Measurements from ENCODE around the gene KRT6C.
"Not testable (repeated sequence)": the region's sequence is repeated elsewhere in the genome, so short reads cannot be mapped to it uniquely, and the experiment has no call there.

The KRT6C gene

GRCh38 chr12:52499806-52500560 is 26.4 kb upstream of the KRT6C start:
- DNase-seq, result no peak

DNA sequence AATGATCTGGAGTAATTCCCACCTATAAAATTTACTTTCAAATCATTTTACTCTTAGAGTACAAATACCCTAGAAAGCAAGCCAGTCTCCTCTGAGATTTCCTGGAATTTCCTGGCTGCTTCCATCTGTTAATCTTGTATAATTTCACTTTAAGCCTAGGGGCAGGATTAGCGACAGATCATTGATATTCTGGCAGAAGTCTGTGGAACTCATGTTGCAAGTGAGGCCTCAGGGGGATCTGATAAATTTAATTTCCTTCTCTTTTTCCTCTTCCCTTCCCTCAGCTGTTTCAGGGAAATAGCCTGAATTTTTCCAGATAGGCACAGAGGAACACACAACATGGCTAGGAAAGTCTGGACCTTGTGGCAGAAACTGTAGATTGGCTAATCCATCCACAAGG is 25.3 kb upstream of the KRT6C start:
- no peak for DNase-seq

GRCh38 chr12:52497975-52498374 is 24.4 kb upstream of the KRT6C start:
- no peak for DNase-seq

DNA sequence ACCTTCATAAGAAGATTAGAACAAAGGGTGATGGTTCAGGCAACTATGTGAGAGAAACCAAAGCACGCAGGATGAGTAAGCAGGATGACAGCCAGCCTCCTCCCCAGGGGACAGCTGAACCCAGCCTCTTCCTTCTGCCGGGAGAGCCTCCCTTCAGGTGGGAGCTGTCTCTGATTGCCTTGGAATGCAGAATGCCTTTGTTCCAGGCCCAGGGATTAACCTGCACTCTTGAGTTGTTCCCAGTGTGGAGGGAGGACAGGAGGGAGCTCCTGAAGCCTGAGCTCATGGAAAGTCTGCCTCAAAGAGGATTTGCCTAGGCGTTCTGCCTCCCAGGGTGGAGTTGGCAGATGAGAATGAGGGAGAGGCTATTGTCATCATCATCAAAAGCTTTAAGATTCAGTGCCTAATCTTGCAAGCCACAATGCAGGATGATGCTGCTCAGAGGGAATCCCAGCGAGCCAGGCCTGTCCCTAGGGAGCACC is 23.0 kb upstream of the KRT6C start:
- DNase-seq, result no peak

GRCh38 chr12:52496054-52496453 is 22.4 kb upstream of the KRT6C start:
- no peak for DNase-seq

DNA sequence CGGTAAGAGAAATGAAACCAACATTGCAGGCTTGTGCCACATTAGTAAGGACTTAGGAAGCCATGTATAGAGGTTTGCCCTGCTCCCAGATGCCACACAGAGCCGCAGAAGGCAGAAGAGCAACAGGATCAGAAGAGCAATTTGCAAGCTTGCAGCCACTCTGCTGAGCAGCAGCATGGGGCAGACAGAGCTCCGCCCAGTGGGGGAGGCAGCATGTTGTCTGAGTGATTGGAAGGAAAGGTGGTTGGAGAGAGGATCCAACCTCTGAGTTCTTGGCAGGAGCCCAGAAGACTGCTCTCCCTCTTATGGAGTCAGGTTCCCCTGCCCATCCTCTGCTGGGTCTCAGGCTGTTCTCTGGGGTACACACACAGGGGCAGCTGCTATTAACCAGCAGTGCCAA is 21.8 kb upstream of the KRT6C start:
- peak in 10 of 56 donors; percentile 7 to 40 (median 17) for DNase-seq

- no peak for DNase-seq
Measured at GRCh38 chr12:52494518-52494917, 20.9 kb upstream of the KRT6C start.

DNA sequence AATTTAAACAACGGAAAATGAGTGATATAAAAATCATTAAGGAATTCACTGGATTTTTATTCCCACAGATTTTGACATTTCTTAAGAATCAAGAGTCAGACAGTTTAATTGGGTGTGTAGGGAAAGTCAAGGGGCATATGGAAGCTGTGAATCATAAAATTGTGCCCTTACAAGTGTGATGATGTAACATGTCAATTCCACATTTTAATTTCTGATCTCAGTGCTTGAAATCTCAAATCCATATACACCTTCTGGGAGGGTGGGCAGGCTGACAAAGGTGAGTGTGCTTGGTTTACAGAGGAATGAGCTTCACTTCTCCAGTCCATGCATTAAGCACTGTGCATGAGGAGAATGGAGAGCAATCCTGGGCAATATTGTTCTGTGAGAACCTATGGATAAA is 20.5 kb upstream of the KRT6C start:
- no peak for DNase-seq

DNA sequence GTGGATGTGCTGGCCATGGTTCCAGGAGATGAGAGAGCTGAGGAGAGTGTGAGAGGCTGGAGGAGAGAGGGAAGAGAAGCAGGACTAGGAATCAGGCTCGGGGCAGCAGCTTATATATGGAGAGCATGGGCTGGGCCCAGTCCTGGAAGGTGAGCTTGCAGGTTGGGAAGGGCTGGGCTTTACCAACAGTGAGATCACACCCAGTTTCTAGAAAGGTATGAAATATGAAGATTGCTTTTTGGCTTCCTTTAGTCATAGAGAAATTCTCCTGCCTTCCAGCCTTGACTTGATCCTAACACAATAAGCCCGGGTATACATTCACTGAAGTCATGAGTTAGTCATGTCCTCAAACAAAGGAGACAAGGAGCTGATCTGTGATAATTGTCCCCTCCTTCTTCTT is 19.6 kb upstream of the KRT6C start, which contains the start of gene KRT6A:
KRT6A (minus strand) TSS at position 86 of the 400 bp plus-strand sequence; CDS start at position 17, 69 bp downstream.
- DNase-seq, result no peak

GRCh38 chr12:52492405-52492804 is 18.8 kb upstream of the KRT6C start:
- not testable (repeated sequence) for DNase-seq

GRCh38 chr12:52491495-52491894 is 17.9 kb upstream of the KRT6C start:
- not testable (repeated sequence) for DNase-seq

- no peak for DNase-seq
Measured at GRCh38 chr12:52488736-52489135, 15.1 kb upstream of the KRT6C start.

DNA sequence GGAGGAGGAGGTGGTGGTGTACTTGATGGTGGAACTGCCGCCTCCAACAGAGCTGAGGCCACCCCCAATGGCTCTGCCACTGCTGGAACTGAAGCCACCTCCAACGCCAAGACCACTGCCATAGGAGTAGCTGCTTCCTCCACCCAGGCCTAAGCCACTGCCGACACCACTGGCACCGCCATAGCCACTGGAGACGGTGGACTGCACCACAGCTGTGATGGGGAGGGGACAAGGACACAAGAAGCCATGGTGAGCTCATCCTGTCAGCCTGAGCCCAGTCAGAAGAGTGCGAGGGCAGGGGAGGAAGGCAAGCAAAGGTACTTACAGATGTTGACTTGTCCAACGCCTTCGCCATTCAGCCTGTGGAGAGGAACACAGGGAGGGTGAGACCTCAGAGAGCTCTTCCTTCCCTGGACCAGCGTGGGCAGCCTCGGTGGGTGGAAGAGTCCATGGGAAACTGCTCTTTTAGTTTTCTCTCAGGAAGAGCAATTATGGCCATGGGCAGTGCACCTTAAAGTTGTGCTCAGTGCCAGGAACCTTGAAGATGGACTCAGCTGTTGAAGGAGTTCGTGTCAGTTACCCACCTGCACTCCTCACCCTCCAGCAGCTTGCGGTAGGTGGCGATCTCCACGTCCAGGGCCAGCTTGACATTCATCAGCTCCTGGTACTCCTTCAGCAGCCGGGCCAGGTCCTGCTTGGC is 14.3 kb upstream of the KRT6C start:
- not testable (repeated sequence) for DNase-seq

DNA sequence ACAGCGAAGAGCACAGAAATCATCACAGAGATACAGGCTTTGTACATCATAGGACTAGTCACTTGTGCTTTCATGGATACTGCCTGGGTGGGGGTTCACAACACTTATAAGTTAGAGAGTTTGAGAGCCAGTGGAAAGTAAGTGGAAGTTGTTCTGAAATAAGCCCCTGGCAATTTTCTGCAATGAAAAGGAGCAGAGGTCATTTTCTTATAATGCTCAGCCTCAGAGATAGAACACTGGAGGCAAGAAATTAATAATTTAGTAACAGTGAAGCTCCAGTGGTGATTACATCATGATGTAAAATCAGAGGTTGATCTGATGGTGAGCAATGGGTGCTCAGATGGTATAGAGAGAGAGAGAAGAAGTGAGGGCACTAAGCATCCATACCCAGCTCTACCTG is 13.6 kb upstream of the KRT6C start:
- DNase-seq, result no peak

GRCh38 chr12:52486166-52487105 is 12.8 kb upstream of the KRT6C start:
- DNase-seq, result no peak

- no peak for DNase-seq
Measured at GRCh38 chr12:52480073-52480472, 6.5 kb upstream of the KRT6C start.

- DNase-seq, result no peak
Measured at GRCh38 chr12:52477651-52478050, 4.0 kb upstream of the KRT6C start.

- DNase-seq, result no peak
Measured at GRCh38 chr12:52474212-52474611, 607 bp upstream of the KRT6C start.

DNA sequence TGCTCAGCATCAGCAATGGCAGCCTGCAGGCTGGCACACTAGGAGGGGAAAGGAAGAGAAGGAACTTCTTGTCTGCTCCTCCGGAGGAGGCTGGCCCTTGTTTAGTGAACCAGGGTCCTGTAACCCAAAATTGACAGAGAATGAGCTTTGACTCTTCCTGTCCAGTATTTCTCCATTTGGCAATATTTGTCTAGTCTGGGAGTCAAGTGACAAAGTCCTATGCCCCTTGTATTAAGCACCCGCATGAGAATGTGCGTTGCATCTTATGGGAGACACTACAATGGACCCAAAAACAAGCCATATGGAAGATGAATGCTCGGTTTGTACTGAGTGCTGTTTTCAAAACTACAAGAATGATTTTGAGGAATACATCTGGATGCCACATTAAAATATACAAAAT is 3.8 kb downstream of the KRT6C start:
- no peak for DNase-seq

DNA sequence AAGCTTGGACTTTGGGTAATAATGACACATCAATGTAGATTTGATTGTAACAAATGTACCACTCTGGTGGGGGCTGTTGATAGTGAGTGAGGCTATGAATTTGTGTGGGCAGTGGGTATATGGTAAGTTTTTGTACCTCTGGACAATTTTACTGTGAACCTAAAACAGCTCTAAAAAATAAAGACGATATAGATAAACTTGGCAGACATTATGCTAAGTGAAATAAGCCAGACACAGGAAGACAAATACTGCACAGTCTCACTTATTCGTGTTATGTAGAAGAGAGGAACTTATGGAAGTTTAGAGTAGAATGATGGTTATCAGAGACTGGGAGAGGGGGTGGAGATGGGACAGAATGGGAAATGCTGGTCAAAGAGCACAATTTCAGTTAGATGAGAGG is 8.7 kb downstream of the KRT6C start:
- DNase-seq, result no peak

GRCh38 chr12:52461693-52462092 is 11.9 kb downstream of the KRT6C start:
- no peak for DNase-seq

GRCh38 chr12:52458861-52459260 is 14.7 kb downstream of the KRT6C start:
- no peak for DNase-seq
